ENCODE results near the gene NRXN3. TPM values are rescaled to one million over a fixed set of nuclear protein-coding genes. Genes with fewer than 3 reads are reported as not detected.

The NRXN3 gene
- polyA plus RNA-seq, 1 of the 3 experiments (the other 2 are of a cell fraction): 1.6 TPM

GRCh38 chr14:78737601-78738000 is 567.4 kb downstream of the NRXN3 start (continued):
- no peak for TF ChIP-seq FOSL2 (IDR thresholded peaks at IDR 0.05; ENCODE audit: borderline replicate concordance, low read depth)
- TF ChIP-seq YY1 (IDR thresholded peaks at IDR 0.05; ENCODE audit: low read depth): no peak
- TF ChIP-seq JUND (IDR thresholded peaks at IDR 0.05): no peak
- no peak for TF ChIP-seq IRF3 (IDR thresholded peaks at IDR 0.05; ENCODE audit: low read depth, low read length)
- no peak for TF ChIP-seq USF1 (IDR thresholded peaks at IDR 0.05; ENCODE audit: borderline replicate concordance, low read depth)

GRCh38 chr14:78746086-78746595 is 576.0 kb downstream of the NRXN3 start:
- Histone ChIP-seq H2AFZ (ENCODE audit: low read depth) (no peak overlapping the region), H3K79me2 (ENCODE audit: insufficient read depth) (no peaks in the 10 kb centered on the region), H3K27ac (ENCODE audit: low read depth in 2 of 2, low read length in 1 of 2) (no peak overlapping the region), H3K4me3 (ENCODE audit: low read depth in 2 of 2, low read length in 1 of 2) (no peak overlapping the region), H3K9ac (no peak overlapping the region), H3K9me2 (no peaks in the 10 kb centered on the region), H3F3A (replicated peaks; ENCODE audit: insufficient read depth) (no peaks in the 10 kb centered on the region), H4K20me1 (ENCODE audit: insufficient read depth) (no peaks in the 10 kb centered on the region), H3K9me3 (no peaks in the 10 kb centered on the region), H3K27me3 (ENCODE audit: insufficient read depth) (no peaks in the 10 kb centered on the region), H3K4me2 (no peak overlapping the region), H3K36me3 (replicated peaks in 1 of 2; ENCODE audit: control insufficient read depth in 1 of 2, insufficient read depth in 2 of 2, low read length in 1 of 2) (no peaks in the 10 kb centered on the region), H3K4me1 (ENCODE audit: control insufficient read depth in 1 of 2, insufficient read depth in 2 of 2, low read depth in 1 of 2, low read length in 1 of 2) (no peaks in the 10 kb centered on the region)
- DNase-seq: no peak
- ChIA-PET CTCF (no interaction called here), POLR2A (no interaction called here)
- WGBS (ENCODE audit: low lambda C conversion rate): 17% methylated on average over 3 of the region's 3 CpGs
- TF ChIP-seq PBX3 (IDR thresholded peaks at IDR 0.05) (no peak), TCF12 (IDR thresholded peaks at IDR 0.05) (no peak), ZBTB33 (IDR thresholded peaks at IDR 0.05; ENCODE audit: borderline replicate concordance, low read depth) (no peak), GABPA (IDR thresholded peaks at IDR 0.05; ENCODE audit: low read depth) (no peak), USF2 (IDR thresholded peaks at IDR 0.05; ENCODE audit: borderline replicate concordance, low read depth, low read length) (no peak), GATA2 (CRISPR knock-in tag; IDR thresholded peaks at IDR 0.05) (no peak), FOXJ3 (CRISPR knock-in tag; IDR thresholded peaks at IDR 0.05) (no peak), TAF1 (IDR thresholded peaks at IDR 0.05; ENCODE audit: borderline replicate concordance, low read depth, low read length) (no peak), NRF1 (IDR thresholded peaks at IDR 0.05; ENCODE audit: low read depth, low read length) (no peak), MAX (IDR thresholded peaks at IDR 0.05; ENCODE audit: low read depth) (no peak), EP300 (IDR thresholded peaks at IDR 0.05; ENCODE audit: borderline replicate concordance in 1 of 2, low read depth in 1 of 2, low read length in 1 of 2) (no peak), RAD21 (IDR thresholded peaks at IDR 0.05; ENCODE audit: low read length) (no peak), IRF3 (IDR thresholded peaks at IDR 0.05; ENCODE audit: low read depth, low read length) (no peak), RCOR1 (IDR thresholded peaks at IDR 0.05; ENCODE audit: low read length) (no peak), CTCF (IDR thresholded peaks at IDR 0.05) (no peak)

Measured in SK-N-SH (cell line).